ENCODE measurements around the gene RRAGB. TPM values are rescaled to one million over a fixed set of nuclear protein-coding genes. Genes with fewer than 3 reads are reported as not detected.
A peak's percentile ranks its signal among the peaks of the same experiment; 100 is the strongest.
"Not testable (repeated sequence)": the region's sequence is repeated elsewhere in the genome, so short reads cannot be mapped to it uniquely, and the experiment has no call there.

The RRAGB gene, protein sequence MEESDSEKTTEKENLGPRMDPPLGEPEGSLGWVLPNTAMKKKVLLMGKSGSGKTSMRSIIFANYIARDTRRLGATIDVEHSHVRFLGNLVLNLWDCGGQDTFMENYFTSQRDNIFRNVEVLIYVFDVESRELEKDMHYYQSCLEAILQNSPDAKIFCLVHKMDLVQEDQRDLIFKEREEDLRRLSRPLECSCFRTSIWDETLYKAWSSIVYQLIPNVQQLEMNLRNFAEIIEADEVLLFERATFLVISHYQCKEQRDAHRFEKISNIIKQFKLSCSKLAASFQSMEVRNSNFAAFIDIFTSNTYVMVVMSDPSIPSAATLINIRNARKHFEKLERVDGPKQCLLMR
- total RNA-seq (2022) (9.5 and 10.8 TPM in 2 replicates), Bru-seq, nascent RNA (percentile 69 among the genes with signal in this experiment), BruChase-seq, experiment 1, labeled RNA remaining after a 2-hour chase (percentile 74 among the genes with signal in this experiment), BruChase-seq, experiment 2, labeled RNA remaining after a 6-hour chase (percentile 69 among the genes with signal in this experiment)
- long read RNA-seq, transcript RRAGB-202 (10 exons, 2,061 nt) = major isoform, 11 of 18 reads
- long read RNA-seq, partial matches to known transcripts = 2 of 18 reads
- long read RNA-seq, other reads (novel, unspliced or antisense) = 3 of 18 reads

- peak; percentile 59 to 67 for TF ChIP-seq CTCF (IDR thresholded peaks at IDR 0.05; ENCODE audit: insufficient read depth in 1 of 2, low read depth in 1 of 2, low read length in 1 of 2, severe bottlenecking in 1 of 2, unreplicated experiment in 1 of 2)
- H3K4me1 ChIP-seq = no peaks in the 10 kb centered on the region
- peak within 1 kb of the TSS; percentile 56 for H3K27ac Mint-ChIP-seq (ENCODE audit: unreplicated experiment)
- H3K27me3 Mint-ChIP-seq (ENCODE audit: insufficient read depth, unreplicated experiment) = no peaks in the 10 kb centered on the region
- peak within 1 kb of the TSS; percentile 97 for H3K4me3 Mint-ChIP-seq (ENCODE audit: unreplicated experiment)
- H3K4me3 ChIP-seq (ENCODE audit: low read depth, low read length) = peak within 1 kb of the TSS; percentile 79
- H3K36me3 ChIP-seq (ENCODE audit: control insufficient read depth, insufficient read depth, low read length) = no peaks in the 10 kb centered on the region
- ChIA-PET CTCF (interaction anchor here (0.5 to 1.4 kb wide), 5 partner anchors 8 to 583 kb away, joined by 3 to 9 read pairs (median 7); no protein-coding TSS in a partner anchor), POLR2A (no interaction called here)
- no peaks in the 10 kb centered on the region for H3K9me3 Mint-ChIP-seq (ENCODE audit: unreplicated experiment)
- peak; percentile 92 to 95 for DNase-seq
- BruUV-seq (replicated peaks) = TSS peak; percentile 75
- peaks cover 7% of the 10 kb centered on the region for H3K4me1 Mint-ChIP-seq (ENCODE audit: low read depth, unreplicated experiment)
- H3K9me3 ChIP-seq = no peaks in the 10 kb centered on the region
- intact Hi-C loops (cut with micrococcal nuclease; ENCODE audit: unreplicated experiment) = loop anchor here (5.0 kb wide), 2 partner anchors 189 to 581 kb away; no protein-coding TSS in a partner anchor
- peaks cover 10% of the 10 kb centered on the region for H3K36me3 Mint-ChIP-seq (ENCODE audit: insufficient read depth, unreplicated experiment)
- H3K27me3 ChIP-seq (replicated peaks; ENCODE audit: control insufficient read depth, insufficient read depth, low read length) = no peaks in the 10 kb centered on the region
Measured at GRCh38 chrX:55717521-55718497, at the start of gene RRAGB. Gene RRAGB (plus strand): TSS chrX:55717749. CDS start chrX:55718328, 579 bp downstream.

- TF ChIP-seq CTCF (IDR thresholded peaks at IDR 0.05; ENCODE audit: insufficient read depth in 1 of 2, low read depth in 1 of 2, low read length in 1 of 2, severe bottlenecking in 1 of 2, unreplicated experiment in 1 of 2) = no peak
Measured at GRCh38 chrX:55668084-55668483, 49.5 kb upstream of the RRAGB start.

DNA sequence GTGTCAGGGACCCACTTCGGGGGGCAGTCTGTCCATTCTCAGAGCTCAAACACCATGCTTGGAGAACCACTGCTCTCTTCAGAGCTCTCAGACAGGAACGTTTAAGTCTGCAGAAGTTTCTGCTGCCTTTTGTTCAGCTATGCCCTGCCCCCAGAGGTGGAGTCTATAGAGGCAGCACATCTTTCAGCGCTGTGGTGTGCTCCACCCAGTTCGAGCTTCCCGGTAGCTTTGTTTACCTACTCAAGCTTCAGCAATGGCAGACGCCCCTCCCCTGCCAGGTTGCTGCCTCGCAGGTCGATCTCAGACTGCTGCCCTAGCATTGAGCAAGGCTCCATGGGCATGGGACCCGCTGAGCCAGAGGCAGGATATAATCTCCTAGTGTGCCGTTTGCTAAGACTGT lies 29.0 kb upstream of the RRAGB start:
- peaks cover 20% of the 10 kb centered on the region for H3K9me3 Mint-ChIP-seq (ENCODE audit: unreplicated experiment)
- H3K27me3 Mint-ChIP-seq (ENCODE audit: insufficient read depth, unreplicated experiment); CTCF ChIA-PET: not testable (repeated sequence)

More at GRCh38 chrX:55668084-55668483, 49.5 kb upstream of the RRAGB start:
- H3K36me3 ChIP-seq (ENCODE audit: control insufficient read depth, insufficient read depth, low read length) = no peaks in the 10 kb centered on the region
- H3K4me1 ChIP-seq = no peaks in the 10 kb centered on the region
- no TSS peak for BruUV-seq (replicated peaks)
- ChIA-PET CTCF (no interaction called here), POLR2A (no interaction called here)
- intact Hi-C loops (cut with micrococcal nuclease; ENCODE audit: unreplicated experiment) = no loop called here
- H3K27me3 Mint-ChIP-seq (ENCODE audit: insufficient read depth, unreplicated experiment) = no peaks in the 10 kb centered on the region
- H3K4me3 ChIP-seq (ENCODE audit: low read depth, low read length) = no peak overlapping the region
- no peak overlapping the region for H3K4me3 Mint-ChIP-seq (ENCODE audit: unreplicated experiment)
- H3K27me3 ChIP-seq (replicated peaks; ENCODE audit: control insufficient read depth, insufficient read depth, low read length) = no peaks in the 10 kb centered on the region
- no peaks in the 10 kb centered on the region for H3K9me3 ChIP-seq
- H3K36me3 Mint-ChIP-seq (ENCODE audit: insufficient read depth, unreplicated experiment) = no peaks in the 10 kb centered on the region
- H3K9me3 Mint-ChIP-seq (ENCODE audit: unreplicated experiment) = peaks cover 16% of the 10 kb centered on the region
- H3K27ac Mint-ChIP-seq (ENCODE audit: unreplicated experiment) = no peak overlapping the region
- DNase-seq = no peak
- no peaks in the 10 kb centered on the region for H3K4me1 Mint-ChIP-seq (ENCODE audit: low read depth, unreplicated experiment)

More for the DNA sequence above, 29.0 kb upstream of the RRAGB start:
- DNase-seq; H3K4me1 Mint-ChIP-seq (ENCODE audit: low read depth, unreplicated experiment); intact Hi-C loops (cut with micrococcal nuclease; ENCODE audit: unreplicated experiment); H3K36me3 ChIP-seq (ENCODE audit: control insufficient read depth, insufficient read depth, low read length); H3K27me3 ChIP-seq (replicated peaks; ENCODE audit: control insufficient read depth, insufficient read depth, low read length); POLR2A ChIA-PET; H3K9me3 ChIP-seq; H3K4me3 Mint-ChIP-seq (ENCODE audit: unreplicated experiment); BruUV-seq (replicated peaks); H3K4me3 ChIP-seq (ENCODE audit: low read depth, low read length); H3K4me1 ChIP-seq; H3K27ac Mint-ChIP-seq (ENCODE audit: unreplicated experiment); H3K36me3 Mint-ChIP-seq (ENCODE audit: insufficient read depth, unreplicated experiment): not testable (repeated sequence)
